Adipocyte (in vitro differentiated cells): ENCODE measurements around the gene CDC27.
"Not testable (repeated sequence)": the region's sequence is repeated elsewhere in the genome, so short reads cannot be mapped to it uniquely, and the experiment has no call there.

Source experiments
- DNase-seq: peaks from one replicate; pipeline ENCODE4 v3.0.0-alpha.2; 2015; ENCODE audit warnings: low read depth
- H3K27me3 ChIP-seq: replicated peaks from 2 replicates; pipeline ENCODE4 v1.7.0; 2013; ENCODE audit warnings: mild to moderate bottlenecking, low read length, moderate library complexity; ENCODE audit not compliant: control insufficient read depth, insufficient read depth
- H3K36me3 ChIP-seq: 2 replicates; pipeline ENCODE4 v1.7.0; 2013; ENCODE audit warnings: low read length, mild to moderate bottlenecking, moderate library complexity; ENCODE audit not compliant: control insufficient read depth, insufficient read depth, severe bottlenecking
- H3K4me1 ChIP-seq: 2 replicates; pipeline ENCODE4 v1.7.0; 2013; ENCODE audit warnings: mild to moderate bottlenecking, low read length, moderate library complexity; ENCODE audit not compliant: control insufficient read depth, insufficient read depth
- H3K4me3 ChIP-seq: 2 replicates; pipeline ENCODE4 v1.7.0; 2013; ENCODE audit warnings: mild to moderate bottlenecking, low read length, moderate library complexity
- H3K9ac ChIP-seq: 2 replicates; pipeline ENCODE4 v1.7.0; 2013; ENCODE audit warnings: mild to moderate bottlenecking, low read length, moderate library complexity
- H3K9me3 ChIP-seq: 2 replicates; pipeline ENCODE4 v1.7.0; 2013; ENCODE audit warnings: mild to moderate bottlenecking, low read length, moderate library complexity; ENCODE audit not compliant: control insufficient read depth

The CDC27 gene

GRCh38 chr17:47085736-47086135 is 103.4 kb downstream of the CDC27 start:
- Histone ChIP-seq H3K9me3 (no peaks in the 10 kb centered on the region), H3K4me1 (peaks cover 7% of the 10 kb centered on the region), H3K4me3 (no peak overlapping the region), H3K27me3 (no peaks in the 10 kb centered on the region), H3K9ac (no peak overlapping the region), H3K36me3 (peaks cover 4% of the 10 kb centered on the region)
- no peak for DNase-seq

GRCh38 chr17:47078801-47079200 is 110.3 kb downstream of the CDC27 start:
- Histone ChIP-seq H3K9ac (no peak overlapping the region), H3K4me1 (peaks cover under 1% of the 10 kb centered on the region), H3K27me3 (no peaks in the 10 kb centered on the region), H3K4me3 (no peak overlapping the region), H3K36me3 (peaks cover 4% of the 10 kb centered on the region), H3K9me3 (no peaks in the 10 kb centered on the region)
- DNase-seq, result no peak

- DNase-seq, result no peak
- Histone ChIP-seq H3K9me3 (no peaks in the 10 kb centered on the region), H3K9ac (no peak overlapping the region)
Observed at GRCh38 chr17:47077576-47077975, 111.5 kb downstream of the CDC27 start.

GRCh38 chr17:47076171-47076570 is 112.9 kb downstream of the CDC27 start:
- no peak overlapping the region for H3K9ac ChIP-seq
- no peaks in the 10 kb centered on the region for H3K27me3 ChIP-seq
- no peaks in the 10 kb centered on the region for H3K36me3 ChIP-seq
- H3K4me1 ChIP-seq, result no peaks in the 10 kb centered on the region
- peak; percentile 13 for DNase-seq
- H3K4me3 ChIP-seq, result no peak overlapping the region
- no peaks in the 10 kb centered on the region for H3K9me3 ChIP-seq

More at GRCh38 chr17:47077576-47077975, 111.5 kb downstream of the CDC27 start:
- H3K27me3 ChIP-seq, result no peaks in the 10 kb centered on the region
- no peak overlapping the region for H3K4me3 ChIP-seq
- H3K4me1 ChIP-seq, result no peaks in the 10 kb centered on the region
- peaks cover 4% of the 10 kb centered on the region for H3K36me3 ChIP-seq

GRCh38 chr17:47074361-47074760 is 114.7 kb downstream of the CDC27 start:
- not testable (repeated sequence) for H3K9me3 ChIP-seq, H3K9ac ChIP-seq, H3K27me3 ChIP-seq, DNase-seq, H3K36me3 ChIP-seq, H3K4me1 ChIP-seq, H3K4me3 ChIP-seq

- not testable (repeated sequence) for H3K36me3 ChIP-seq, H3K9me3 ChIP-seq, H3K27me3 ChIP-seq, H3K4me1 ChIP-seq, H3K4me3 ChIP-seq, DNase-seq, H3K9ac ChIP-seq
Observed at GRCh38 chr17:47073629-47074028, 115.5 kb downstream of the CDC27 start.

- no peak for DNase-seq
- Histone ChIP-seq H3K27me3 (no peaks in the 10 kb centered on the region), H3K4me3 (no peak overlapping the region), H3K9ac (no peak overlapping the region), H3K9me3 (no peaks in the 10 kb centered on the region), H3K4me1 (no peaks in the 10 kb centered on the region), H3K36me3 (no peaks in the 10 kb centered on the region)
Observed at GRCh38 chr17:47072886-47073285, 116.2 kb downstream of the CDC27 start.

- not testable (repeated sequence) for H3K36me3 ChIP-seq, H3K4me3 ChIP-seq, DNase-seq, H3K9me3 ChIP-seq, H3K9ac ChIP-seq, H3K4me1 ChIP-seq, H3K27me3 ChIP-seq
Observed at GRCh38 chr17:47071171-47071570, 117.9 kb downstream of the CDC27 start.

- H3K27me3 ChIP-seq, H3K36me3 ChIP-seq, H3K9me3 ChIP-seq, H3K4me3 ChIP-seq, DNase-seq, H3K9ac ChIP-seq: not testable (repeated sequence)
- peaks cover 10% of the 10 kb centered on the region for H3K4me1 ChIP-seq
Observed at GRCh38 chr17:47070266-47070665, 118.8 kb downstream of the CDC27 start.
